Measurements from ENCODE around the gene PRKAR2B.

The PRKAR2B gene

DNA sequence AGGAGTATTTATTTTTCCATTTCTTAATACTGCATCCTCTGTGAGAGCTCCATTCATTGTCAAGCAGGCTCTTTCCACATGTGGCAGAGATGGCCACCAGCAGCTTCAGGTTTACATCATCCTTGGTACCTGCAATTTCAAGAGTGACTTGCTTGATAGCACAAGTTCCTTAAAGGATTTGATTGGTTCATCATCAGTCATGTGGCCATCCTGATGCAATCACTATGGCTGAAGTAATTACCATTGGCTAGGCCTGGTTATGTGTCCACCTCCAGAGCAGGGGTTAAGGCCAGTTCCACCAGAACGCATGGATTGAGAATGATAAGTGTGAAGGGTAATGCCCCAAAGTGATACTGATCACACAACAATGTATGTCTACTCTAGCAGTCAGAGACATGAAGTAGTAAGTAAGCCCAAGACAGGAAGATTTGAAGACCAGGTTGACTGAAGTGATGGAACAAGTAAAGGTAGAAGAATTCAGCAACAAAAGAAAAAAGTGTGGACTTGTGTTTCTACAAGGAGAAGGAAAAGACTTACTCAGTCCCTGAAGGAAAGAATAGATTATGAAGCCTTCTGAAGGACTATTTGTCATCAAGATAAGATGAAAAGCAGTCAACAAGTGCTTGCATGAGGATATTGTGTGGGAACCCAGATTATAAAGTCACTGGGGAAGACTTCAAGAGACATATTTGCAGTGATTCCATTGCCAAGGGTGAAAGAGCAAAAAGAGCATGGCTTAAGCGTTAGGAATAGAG lies 26.4 kb upstream of the PRKAR2B start:
- no peak for TF ChIP-seq GATA3 (IDR thresholded peaks at IDR 0.05; ENCODE audit: low read depth, low read length)
- TF ChIP-seq GATA2 (IDR thresholded peaks at IDR 0.05; ENCODE audit: low read depth, low read length) = no peak

DNA sequence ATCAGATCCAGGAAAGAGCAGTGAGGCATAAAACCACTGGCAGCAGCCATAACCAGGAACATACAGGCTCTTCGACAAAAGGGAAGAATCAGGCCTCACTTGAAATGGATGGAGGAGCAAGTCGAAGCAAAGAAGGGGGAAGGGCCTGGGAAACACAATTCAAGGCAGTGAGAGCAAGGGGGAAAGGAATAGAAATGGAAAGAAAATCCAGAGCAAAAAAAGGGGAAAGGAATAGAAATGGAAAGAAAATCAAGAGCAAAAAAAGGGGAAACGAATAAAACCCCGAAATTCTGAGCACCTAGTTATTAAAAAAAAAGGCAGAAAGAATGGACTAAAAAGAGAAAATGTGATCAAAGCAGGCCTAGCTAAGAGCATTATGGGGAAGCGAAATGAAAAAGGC lies 24.1 kb upstream of the PRKAR2B start:
- no peak for TF ChIP-seq GATA2 (IDR thresholded peaks at IDR 0.05; ENCODE audit: low read depth, low read length)
- no peak for TF ChIP-seq GATA3 (IDR thresholded peaks at IDR 0.05; ENCODE audit: low read depth, low read length)

DNA sequence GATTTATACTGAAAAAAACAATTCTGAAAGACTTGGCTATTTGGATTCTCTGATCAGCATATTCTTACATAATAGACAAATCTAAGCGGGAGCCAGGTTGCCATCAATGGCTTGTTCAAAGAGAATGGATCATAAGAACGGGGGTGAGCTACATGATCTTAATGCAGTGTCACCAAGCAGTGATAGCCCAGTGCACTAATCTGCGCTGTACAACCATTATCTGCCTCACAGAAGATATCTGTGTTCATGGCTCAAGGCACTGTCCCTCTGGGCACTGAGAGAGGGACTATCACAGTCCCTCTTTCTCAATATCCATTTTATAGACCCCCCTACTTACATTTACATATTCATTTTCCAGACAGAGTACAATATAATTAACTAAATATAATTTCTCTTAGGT lies 22.9 kb upstream of the PRKAR2B start:
- TF ChIP-seq GATA3 (IDR thresholded peaks at IDR 0.05; ENCODE audit: low read depth, low read length) (no peak), GATA2 (IDR thresholded peaks at IDR 0.05; ENCODE audit: low read depth, low read length) (no peak)

- TF ChIP-seq GATA3 (IDR thresholded peaks at IDR 0.05; ENCODE audit: low read depth, low read length) = no peak
- TF ChIP-seq GATA2 (IDR thresholded peaks at IDR 0.05; ENCODE audit: low read depth, low read length) = no peak
These were observed 20.9 kb upstream of the PRKAR2B start for GRCh38 chr7:107023522-107024151.

DNA sequence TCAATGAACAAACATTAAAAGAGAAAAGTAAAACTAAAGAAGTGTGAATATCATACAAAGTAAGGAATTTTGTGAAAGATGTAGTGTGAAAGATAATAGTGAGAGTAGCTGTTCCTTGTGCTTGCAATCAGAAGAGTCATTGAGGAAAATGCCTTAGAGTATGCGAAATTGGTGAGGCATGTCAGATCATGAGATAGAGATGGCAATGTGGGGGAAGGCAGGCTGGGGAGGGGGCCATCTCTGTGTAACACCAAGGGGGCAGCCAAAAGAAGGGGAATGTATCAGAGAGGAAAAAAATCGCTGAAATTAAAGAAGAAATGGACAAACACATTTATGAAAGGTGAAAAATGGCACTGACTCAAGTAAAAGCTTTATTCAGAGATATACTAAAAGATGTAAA lies 19.6 kb upstream of the PRKAR2B start:
- TF ChIP-seq GATA3 (IDR thresholded peaks at IDR 0.05; ENCODE audit: low read depth, low read length) = no peak
- TF ChIP-seq GATA2 (IDR thresholded peaks at IDR 0.05; ENCODE audit: low read depth, low read length) = no peak

GRCh38 chr7:107025449-107026103 lies 18.9 kb upstream of the PRKAR2B start:
- TF ChIP-seq GATA3 (IDR thresholded peaks at IDR 0.05; ENCODE audit: low read depth, low read length) (no peak), GATA2 (IDR thresholded peaks at IDR 0.05; ENCODE audit: low read depth, low read length) (no peak)

DNA sequence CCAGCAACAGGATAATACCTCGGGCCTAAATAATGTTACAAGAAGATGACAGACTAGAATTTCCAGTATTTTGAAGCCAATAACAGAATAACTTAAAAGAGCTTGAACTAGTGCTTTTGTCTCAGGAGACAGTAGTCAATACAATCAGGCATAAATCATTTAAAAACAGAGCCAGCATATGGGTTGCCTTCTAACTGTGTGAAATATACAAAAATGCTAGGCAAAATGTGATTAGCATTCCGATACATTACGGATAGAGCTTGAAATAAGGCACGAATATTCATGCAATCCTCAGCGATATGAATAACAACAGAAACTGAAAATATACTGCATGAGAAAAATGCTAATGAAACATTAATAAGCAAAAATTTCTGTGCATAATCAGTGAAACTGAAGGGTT lies 18.3 kb upstream of the PRKAR2B start:
- TF ChIP-seq GATA2 (IDR thresholded peaks at IDR 0.05; ENCODE audit: low read depth, low read length) (no peak), GATA3 (IDR thresholded peaks at IDR 0.05; ENCODE audit: low read depth, low read length) (no peak)

GRCh38 chr7:107027208-107027607 lies 17.3 kb upstream of the PRKAR2B start:
- TF ChIP-seq GATA2 (IDR thresholded peaks at IDR 0.05; ENCODE audit: low read depth, low read length) (no peak), GATA3 (IDR thresholded peaks at IDR 0.05; ENCODE audit: low read depth, low read length) (no peak)

DNA sequence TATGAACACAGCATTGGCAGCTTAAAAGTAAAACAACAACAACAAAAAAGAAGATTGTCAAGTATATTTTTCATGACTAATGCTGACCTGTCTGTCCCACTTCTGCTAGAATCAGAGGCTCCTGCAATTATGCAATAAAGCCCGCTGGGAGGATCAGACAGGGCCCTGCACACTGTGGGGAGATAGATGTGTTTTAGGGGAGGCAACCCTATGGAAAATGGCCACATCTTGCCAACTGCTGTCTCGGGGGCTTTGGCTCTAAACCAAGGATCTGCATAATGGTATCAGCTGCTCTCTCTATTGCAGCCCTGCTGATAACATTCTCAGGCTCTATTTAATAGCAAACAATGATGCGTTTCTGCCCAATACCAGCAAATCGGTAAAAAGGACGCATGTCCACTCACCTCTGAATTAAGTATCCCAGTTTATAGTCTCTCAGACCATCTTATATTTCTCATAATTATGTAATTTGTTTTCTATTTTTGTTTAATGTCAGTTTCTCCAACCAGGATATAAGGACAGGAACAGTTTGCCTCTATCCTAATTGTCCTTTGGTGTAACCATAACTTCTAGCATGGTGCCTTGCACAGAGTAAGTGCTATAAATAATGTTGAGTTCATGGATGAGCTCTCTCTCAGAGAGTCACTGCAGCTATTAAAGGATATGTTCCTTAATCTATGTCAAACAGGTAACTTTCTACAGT lies 15.3 kb upstream of the PRKAR2B start:
- peak; percentile 89 for TF ChIP-seq GATA2 (IDR thresholded peaks at IDR 0.05; ENCODE audit: low read depth, low read length)
- TF ChIP-seq GATA3 (IDR thresholded peaks at IDR 0.05; ENCODE audit: low read depth, low read length) = no peak

GRCh38 chr7:107029764-107030286 lies 14.7 kb upstream of the PRKAR2B start:
- TF ChIP-seq GATA2 (IDR thresholded peaks at IDR 0.05; ENCODE audit: low read depth, low read length) (no peak), GATA3 (IDR thresholded peaks at IDR 0.05; ENCODE audit: low read depth, low read length) (no peak)

DNA sequence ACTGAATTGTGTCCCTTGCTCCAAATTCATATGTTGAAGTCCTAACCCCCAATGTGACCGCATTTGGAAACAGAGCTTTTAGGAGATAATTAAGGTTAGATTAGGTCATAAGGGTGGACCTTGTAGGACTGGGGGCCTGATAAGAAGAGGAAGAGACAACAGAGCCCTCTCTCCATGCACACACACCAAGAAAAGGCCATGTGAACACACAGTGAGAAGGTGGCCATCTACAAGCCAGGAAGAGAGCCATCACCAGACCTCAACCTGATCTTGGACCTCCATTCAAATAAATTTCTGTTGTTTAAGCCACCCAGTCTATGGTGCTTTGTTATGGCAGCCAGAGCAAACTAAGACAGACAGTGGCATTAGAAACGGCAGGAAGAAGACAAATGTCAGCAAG lies 12.5 kb upstream of the PRKAR2B start:
- TF ChIP-seq GATA3 (IDR thresholded peaks at IDR 0.05; ENCODE audit: low read depth, low read length) (no peak), GATA2 (IDR thresholded peaks at IDR 0.05; ENCODE audit: low read depth, low read length) (no peak)

GRCh38 chr7:107032720-107033438 lies 11.6 kb upstream of the PRKAR2B start:
- TF ChIP-seq GATA3 (IDR thresholded peaks at IDR 0.05; ENCODE audit: low read depth, low read length) (no peak), GATA2 (IDR thresholded peaks at IDR 0.05; ENCODE audit: low read depth, low read length) (no peak)

DNA sequence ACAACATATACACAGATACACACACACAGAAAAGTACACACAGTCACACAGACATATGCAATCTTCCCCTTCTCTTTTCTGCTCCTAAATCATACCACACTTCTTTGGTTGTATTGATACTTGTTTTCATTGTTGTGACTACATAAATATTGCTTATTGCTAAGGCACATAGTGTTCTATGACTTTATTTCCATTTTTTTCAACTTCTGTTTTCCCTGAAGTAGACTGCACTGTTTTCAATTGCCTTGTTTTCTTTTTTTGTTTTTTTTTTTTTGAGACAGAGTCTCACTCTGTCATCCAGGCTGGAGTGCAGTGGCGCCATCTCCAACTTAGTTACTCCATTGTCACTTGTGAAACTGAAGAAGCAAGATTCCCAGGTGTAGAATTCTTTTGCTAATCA lies 10.0 kb upstream of the PRKAR2B start:
- no peak for TF ChIP-seq GATA2 (IDR thresholded peaks at IDR 0.05; ENCODE audit: low read depth, low read length)
- no peak for TF ChIP-seq GATA3 (IDR thresholded peaks at IDR 0.05; ENCODE audit: low read depth, low read length)

All from SH-SY5Y (cell line).